OCI-LY3 (cell line): Measurements from ENCODE around the gene NR2F1-AS1.

Experiments used
- H2AFZ ChIP-seq: fragments of 200-600, 300-600 bp; shearing (Covaris generic); 2 replicates; pipeline ENCODE4 v1.6.0; 2014; ENCODE audit warnings: antibody characterized with exemption, low read depth, low read length
- H3K27ac ChIP-seq: fragments of 200-600, 300-600 bp; sonication (generic); 2 replicates; pipeline ENCODE4 v1.5.1; 2014; ENCODE audit warnings: mild to moderate bottlenecking, low read length, moderate library complexity, mixed read lengths
- H3K27me3 ChIP-seq: fragments of 200-600, 300-600 bp; sonication (generic); 2 replicates; pipeline ENCODE4 v1.6.1; 2014; ENCODE audit warnings: low read depth, low read length, mixed read lengths
- H3K36me3 ChIP-seq: fragments of 200-600, 300-600 bp; sonication (generic); replicated peaks from 2 replicates; pipeline ENCODE3; 2014; ENCODE audit warnings: low read depth, low read length, mixed read lengths
- H3K4me1 ChIP-seq: fragments of 300-600, 200-600 bp; sonication (generic); 2 replicates; pipeline ENCODE4 v1.6.1; 2014; ENCODE audit warnings: low read length, mixed read lengths
- H3K4me2 ChIP-seq: fragments of 200-600, 300-600 bp; sonication (generic); 2 replicates; pipeline ENCODE4 v1.6.1; 2014; ENCODE audit warnings: low read length, mixed read lengths
- H3K4me3 ChIP-seq: fragments of 300-600, 200-600 bp; sonication (generic); 2 replicates; pipeline ENCODE4 v1.5.1; 2014; ENCODE audit warnings: antibody characterized with exemption, mild to moderate bottlenecking, low read length, moderate library complexity
- H3K79me2 ChIP-seq: fragments of 300-600, 200-600 bp; shearing (Covaris generic); 2 replicates; pipeline ENCODE4 v1.6.1; 2014; ENCODE audit warnings: mild to moderate bottlenecking, low read length, mixed read lengths
- H3K9ac ChIP-seq: fragments of 300-600, 200-600 bp; shearing (Covaris generic); 2 replicates; pipeline ENCODE4 v1.6.0; 2014; ENCODE audit warnings: mild to moderate bottlenecking, low read length, moderate library complexity
- H3K9me3 ChIP-seq: fragments of 200-600, 300-600 bp; shearing (Covaris generic); 2 replicates; pipeline ENCODE4 v1.6.1; 2014; ENCODE audit warnings: low read length, mixed read lengths; ENCODE audit not compliant: insufficient read depth
- H4K20me1 ChIP-seq: fragments of 200-600, 300-600 bp; sonication (generic); 2 replicates; pipeline ENCODE4 v1.6.1; 2016; ENCODE audit warnings: low read length, mixed read lengths; ENCODE audit not compliant: insufficient read depth
- EZH2phosphoT487 ChIP-seq: fragments of 200-600 bp; shearing (Covaris generic); IDR thresholded peaks from 2 replicates; pipeline ENCODE4 v1.6.1; 2018; ENCODE audit warnings: antibody characterized with exemption, mixed run types, low read depth
- TF ChIP-seq, protein P1 (sequence below): fragments of 200-600, 300-600 bp; sonication (generic); IDR thresholded peaks from 2 replicates; pipeline ENCODE4 v1.5.1; 2014; ENCODE audit warnings: antibody characterized with exemption, low read length, low read depth

The NR2F1-AS1 gene

DNA sequence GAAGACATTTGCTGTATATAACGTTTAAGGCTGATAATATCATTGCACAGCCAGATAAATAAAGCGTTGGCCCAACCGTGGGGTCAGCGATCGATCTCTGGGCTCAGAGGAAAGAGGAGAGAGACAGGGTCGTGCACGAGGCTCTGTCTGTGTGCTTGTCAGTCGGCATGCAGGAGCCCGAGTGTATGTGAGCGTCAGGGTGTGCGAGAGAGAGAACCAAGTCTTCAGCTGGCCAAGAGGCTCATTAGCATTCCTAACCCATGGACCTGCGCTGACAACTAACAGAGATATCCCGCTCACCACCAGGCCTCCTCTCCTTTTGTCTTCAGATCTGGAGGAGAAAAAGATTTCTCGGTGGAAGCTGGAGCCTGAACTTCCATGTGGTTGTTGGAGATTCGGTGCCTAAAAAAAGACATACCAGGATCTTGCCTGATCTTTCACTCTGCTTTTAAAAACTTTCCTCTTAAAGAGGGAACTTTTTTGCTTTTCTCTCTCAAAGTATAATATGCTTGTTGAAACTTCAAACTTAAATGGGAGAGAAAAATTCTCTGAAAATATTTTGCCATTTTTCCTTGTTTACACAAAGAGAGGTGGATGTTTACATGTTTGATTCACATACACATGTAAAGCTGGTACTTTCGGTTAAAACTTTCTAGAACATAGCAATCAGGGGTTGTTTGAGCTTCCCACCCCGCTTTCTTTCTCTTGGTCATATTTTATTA lies 18.5 kb upstream of the NR2F1-AS1 start:
- H3K27me3 ChIP-seq = no peaks in the 10 kb centered on the region
- no peaks in the 10 kb centered on the region for H4K20me1 ChIP-seq
- TF ChIP-seq, protein P1, sequence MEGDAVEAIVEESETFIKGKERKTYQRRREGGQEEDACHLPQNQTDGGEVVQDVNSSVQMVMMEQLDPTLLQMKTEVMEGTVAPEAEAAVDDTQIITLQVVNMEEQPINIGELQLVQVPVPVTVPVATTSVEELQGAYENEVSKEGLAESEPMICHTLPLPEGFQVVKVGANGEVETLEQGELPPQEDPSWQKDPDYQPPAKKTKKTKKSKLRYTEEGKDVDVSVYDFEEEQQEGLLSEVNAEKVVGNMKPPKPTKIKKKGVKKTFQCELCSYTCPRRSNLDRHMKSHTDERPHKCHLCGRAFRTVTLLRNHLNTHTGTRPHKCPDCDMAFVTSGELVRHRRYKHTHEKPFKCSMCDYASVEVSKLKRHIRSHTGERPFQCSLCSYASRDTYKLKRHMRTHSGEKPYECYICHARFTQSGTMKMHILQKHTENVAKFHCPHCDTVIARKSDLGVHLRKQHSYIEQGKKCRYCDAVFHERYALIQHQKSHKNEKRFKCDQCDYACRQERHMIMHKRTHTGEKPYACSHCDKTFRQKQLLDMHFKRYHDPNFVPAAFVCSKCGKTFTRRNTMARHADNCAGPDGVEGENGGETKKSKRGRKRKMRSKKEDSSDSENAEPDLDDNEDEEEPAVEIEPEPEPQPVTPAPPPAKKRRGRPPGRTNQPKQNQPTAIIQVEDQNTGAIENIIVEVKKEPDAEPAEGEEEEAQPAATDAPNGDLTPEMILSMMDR = no peak
- no peak for TF ChIP-seq EZH2phosphoT487

DNA sequence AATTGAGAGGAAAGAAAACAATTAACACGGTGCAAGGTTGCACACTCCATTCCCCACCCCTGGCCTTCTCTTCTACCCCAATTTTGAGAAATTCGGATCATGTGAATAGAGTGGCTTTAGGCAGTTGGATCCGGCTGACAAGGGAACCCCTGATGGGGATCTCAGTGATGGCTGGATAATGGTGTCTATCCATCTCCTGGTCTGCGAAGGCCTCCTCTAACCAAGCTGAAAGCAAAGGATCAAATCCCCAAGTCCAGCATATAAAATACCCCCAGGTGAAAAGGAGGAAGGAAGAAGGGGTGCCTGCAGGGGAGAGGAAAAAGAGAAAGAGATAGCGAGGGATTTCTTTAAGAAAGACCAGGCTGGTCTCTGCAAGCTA lies 18.0 kb upstream of the NR2F1-AS1 start:
- Histone ChIP-seq H3K27me3 (no peaks in the 10 kb centered on the region), H2AFZ (no peak overlapping the region), H4K20me1 (no peaks in the 10 kb centered on the region), H3K79me2 (no peaks in the 10 kb centered on the region), H3K4me1 (no peaks in the 10 kb centered on the region), H3K9ac (no peak overlapping the region), H3K36me3 (no peaks in the 10 kb centered on the region), H3K4me3 (no peak overlapping the region), H3K27ac (no peak overlapping the region), H3K4me2 (no peak overlapping the region), H3K9me3 (no peaks in the 10 kb centered on the region)
- TF ChIP-seq, protein P1 = no peak
- TF ChIP-seq EZH2phosphoT487 = no peak

More for the DNA sequence above, 18.5 kb upstream of the NR2F1-AS1 start:
- no peaks in the 10 kb centered on the region for H3K4me1 ChIP-seq
- no peaks in the 10 kb centered on the region for H3K79me2 ChIP-seq
- no peak overlapping the region for H3K9ac ChIP-seq
- no peak overlapping the region for H3K27ac ChIP-seq
- no peak overlapping the region for H2AFZ ChIP-seq
- no peak overlapping the region for H3K4me3 ChIP-seq
- H3K4me2 ChIP-seq = no peak overlapping the region
- no peaks in the 10 kb centered on the region for H3K36me3 ChIP-seq
- H3K9me3 ChIP-seq = no peaks in the 10 kb centered on the region

DNA sequence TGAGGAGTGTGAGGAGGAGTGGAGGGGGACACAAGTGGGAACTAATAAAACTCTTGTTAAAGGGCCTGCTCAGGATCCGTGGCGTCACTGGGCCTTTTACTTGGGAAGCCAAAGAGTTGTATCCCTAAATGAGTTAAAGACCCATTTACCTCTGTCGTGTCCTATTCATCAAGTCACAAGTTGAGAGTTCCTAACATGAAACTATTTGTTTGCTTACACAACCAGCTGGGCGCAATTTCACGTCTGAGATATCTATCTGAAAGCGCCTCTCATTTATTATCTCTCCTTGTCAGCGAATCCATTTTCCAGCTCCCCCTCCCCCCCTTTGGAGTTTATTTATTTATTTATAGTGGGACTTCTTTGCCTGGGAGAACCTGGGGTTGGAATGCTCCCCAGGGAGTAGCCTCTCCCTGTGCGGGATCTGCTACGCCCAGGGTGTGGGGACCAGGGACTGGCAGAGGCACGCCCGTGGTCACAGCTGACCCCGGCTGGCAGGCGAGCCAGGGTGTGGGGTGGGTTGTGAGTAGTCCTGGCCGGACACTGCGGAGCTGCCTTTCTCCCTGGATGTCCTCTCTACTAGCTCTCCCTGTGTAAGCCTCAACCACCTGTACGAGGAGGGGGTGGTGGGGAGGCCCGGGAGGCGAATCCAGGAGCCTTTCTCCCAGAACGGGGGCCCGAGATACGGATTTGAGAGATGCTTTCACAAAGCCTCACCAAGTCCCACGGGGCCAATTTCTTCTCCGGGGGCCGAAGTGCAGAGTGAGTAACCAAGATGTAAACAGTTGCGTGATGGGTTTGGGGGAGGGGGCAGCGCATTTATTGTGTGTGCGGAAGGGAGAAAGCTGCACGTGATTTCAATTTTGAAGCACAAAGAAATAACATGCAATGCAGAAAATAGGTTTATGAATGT lies 17.3 kb upstream of the NR2F1-AS1 start:
- Histone ChIP-seq H3K4me3 (no peak overlapping the region), H3K9me3 (no peaks in the 10 kb centered on the region), H2AFZ (no peak overlapping the region), H3K4me2 (no peak overlapping the region), H3K27me3 (no peaks in the 10 kb centered on the region), H3K36me3 (no peaks in the 10 kb centered on the region), H4K20me1 (no peaks in the 10 kb centered on the region), H3K4me1 (no peaks in the 10 kb centered on the region), H3K27ac (no peak overlapping the region), H3K79me2 (no peaks in the 10 kb centered on the region), H3K9ac (no peak overlapping the region)
- no peak for TF ChIP-seq EZH2phosphoT487
- TF ChIP-seq, protein P1 = no peak
